ENCODE measurements around the gene MRPS18A.

Gene MRPS18A

GRCh38 chr6:43717822-43718221, 30.2 kb upstream of the MRPS18A start:
- in situ Hi-C loops (cut with MboI; ENCODE audit: low sequenced_read_pairs, unreplicated experiment): no loop called here
- DNase-seq (ENCODE audit: low spot score): no peak
- no peak for TF ChIP-seq CTCF (IDR thresholded peaks at IDR 0.05; ENCODE audit: borderline replicate concordance, control extremely low read depth, extremely low read depth, insufficient read depth, missing control alignments)

- in situ Hi-C loops (cut with MboI; ENCODE audit: low sequenced_read_pairs, unreplicated experiment): no loop called here
- no peak for DNase-seq (ENCODE audit: low spot score)
- TF ChIP-seq CTCF (IDR thresholded peaks at IDR 0.05; ENCODE audit: borderline replicate concordance, control extremely low read depth, extremely low read depth, insufficient read depth, missing control alignments): no peak
These were observed 29.8 kb upstream of the MRPS18A start for GRCh38 chr6:43717389-43717788.

- TF ChIP-seq CTCF (IDR thresholded peaks at IDR 0.05; ENCODE audit: borderline replicate concordance, control extremely low read depth, extremely low read depth, insufficient read depth, missing control alignments): no peak
- in situ Hi-C loops (cut with MboI; ENCODE audit: low sequenced_read_pairs, unreplicated experiment): no loop called here
- no peak for DNase-seq (ENCODE audit: low spot score)
These were observed 28.5 kb upstream of the MRPS18A start for GRCh38 chr6:43716099-43716498.

GRCh38 chr6:43715056-43715788, 27.6 kb upstream of the MRPS18A start:
- TF ChIP-seq CTCF (IDR thresholded peaks at IDR 0.05; ENCODE audit: borderline replicate concordance, control extremely low read depth, extremely low read depth, insufficient read depth, missing control alignments): no peak
- peak; percentile 80 for DNase-seq (ENCODE audit: low spot score)
- in situ Hi-C loops (cut with MboI; ENCODE audit: low sequenced_read_pairs, unreplicated experiment): no loop called here

GRCh38 chr6:43714311-43715055, 26.9 kb upstream of the MRPS18A start:
- in situ Hi-C loops (cut with MboI; ENCODE audit: low sequenced_read_pairs, unreplicated experiment): no loop called here
- TF ChIP-seq CTCF (IDR thresholded peaks at IDR 0.05; ENCODE audit: borderline replicate concordance, control extremely low read depth, extremely low read depth, insufficient read depth, missing control alignments): no peak
- DNase-seq (ENCODE audit: low spot score): no peak

- TF ChIP-seq CTCF (IDR thresholded peaks at IDR 0.05; ENCODE audit: borderline replicate concordance, control extremely low read depth, extremely low read depth, insufficient read depth, missing control alignments): no peak
- in situ Hi-C loops (cut with MboI; ENCODE audit: low sequenced_read_pairs, unreplicated experiment): no loop called here
- DNase-seq (ENCODE audit: low spot score): no peak
These were observed 26.2 kb upstream of the MRPS18A start for GRCh38 chr6:43713643-43714310.

All from GM13976 (cell line).